Loucy (cell line): ENCODE measurements around the gene PPP3CA.

Source experiments
- H2AFZ ChIP-seq: fragments of 200-600 bp; sonication (generic); 2 replicates; pipeline ENCODE4 v1.6.0; 2016; ENCODE audit warnings: antibody characterized with exemption, mild to moderate bottlenecking, low read length, moderate library complexity
- H3F3A ChIP-seq: fragments of 200-600 bp; 2 replicates; pipeline ENCODE4 v1.6.0; 2016; ENCODE audit warnings: antibody characterized with exemption, low read depth, mild to moderate bottlenecking
- H3K27me3 ChIP-seq: fragments of 200-600 bp; sonication (generic); 2 replicates; pipeline ENCODE4 v1.6.1; 2014; ENCODE audit warnings: low read length, mild to moderate bottlenecking; ENCODE audit not compliant: insufficient read depth, poor library complexity, severe bottlenecking
- H3K36me3 ChIP-seq: fragments of 200-600 bp; sonication (generic); 2 replicates; pipeline ENCODE4 v1.6.1; 2016; ENCODE audit warnings: low read length; ENCODE audit not compliant: insufficient read depth
- H3K4me1 ChIP-seq: fragments of 200-600 bp; sonication (generic); 2 replicates; pipeline ENCODE4 v1.5.1; 2014; ENCODE audit warnings: low read length, mild to moderate bottlenecking; ENCODE audit not compliant: insufficient read depth, poor library complexity, severe bottlenecking
- H3K4me2 ChIP-seq: fragments of 200-600 bp; sonication (generic); 2 replicates; pipeline ENCODE4 v1.6.0; 2014; ENCODE audit warnings: antibody characterized with exemption, low read length, low read depth, mild to moderate bottlenecking; ENCODE audit not compliant: poor library complexity, severe bottlenecking
- H3K4me3 ChIP-seq: fragments of 200-600 bp; sonication (generic); 2 replicates; pipeline ENCODE4 v1.5.1; 2014; ENCODE audit warnings: low read length, mild to moderate bottlenecking, mixed read lengths; ENCODE audit not compliant: poor library complexity, severe bottlenecking
- H3K79me2 ChIP-seq: fragments of 200-600 bp; sonication (generic); 2 replicates; pipeline ENCODE4 v1.6.1; 2014; ENCODE audit warnings: low read length; ENCODE audit not compliant: insufficient read depth
- H3K9ac ChIP-seq: fragments of 200-600 bp; sonication (generic); 2 replicates; pipeline ENCODE4 v1.6.0; 2014; ENCODE audit warnings: mild to moderate bottlenecking, low read depth, low read length, moderate library complexity; ENCODE audit not compliant: poor library complexity, severe bottlenecking
- H3K9me2 ChIP-seq: fragments of 200-600 bp; sonication (generic); replicated peaks from 2 replicates; pipeline ENCODE4 v1.6.1; 2016; ENCODE audit warnings: low read depth, low read length, mixed read lengths
- H3K9me3 ChIP-seq: fragments of 200-600 bp; sonication (generic); 2 replicates; pipeline ENCODE4 v1.6.1; 2014; ENCODE audit warnings: mild to moderate bottlenecking, antibody characterized with exemption, low read length, low read depth; ENCODE audit not compliant: insufficient read depth
- H4K20me1 ChIP-seq: fragments of 200-600 bp; sonication (generic); 2 replicates; pipeline ENCODE4 v1.6.0; 2014; ENCODE audit warnings: antibody characterized with exemption, low read length, mild to moderate bottlenecking; ENCODE audit not compliant: insufficient read depth, poor library complexity, severe bottlenecking
- EZH2phosphoT487 ChIP-seq: fragments of 200-600 bp; IDR thresholded peaks from 2 replicates; pipeline ENCODE4 v1.6.1; 2018; ENCODE audit warnings: antibody characterized with exemption, mild to moderate bottlenecking, moderate library complexity, borderline replicate concordance
- TF ChIP-seq, protein P1 (sequence below): fragments of 200-600 bp; sonication (generic); conservative IDR thresholded peaks from 2 replicates; pipeline ENCODE4 v1.5.1; 2014; ENCODE audit warnings: mild to moderate bottlenecking, antibody characterized with exemption, low read length

The PPP3CA gene

GRCh38 chr4:101294597-101294996, 52.7 kb downstream of the PPP3CA start:
- H3K4me3 ChIP-seq: no peak overlapping the region

GRCh38 chr4:101292901-101293300, 54.4 kb downstream of the PPP3CA start:
- Histone ChIP-seq H3F3A (no peaks in the 10 kb centered on the region), H3K4me1 (no peaks in the 10 kb centered on the region), H3K4me2 (no peak overlapping the region), H3K9ac (no peak overlapping the region), H3K9me3 (no peaks in the 10 kb centered on the region), H3K9me2 (no peaks in the 10 kb centered on the region), H2AFZ (no peak overlapping the region), H3K27me3 (no peaks in the 10 kb centered on the region), H3K36me3 (no peaks in the 10 kb centered on the region), H3K4me3 (no peak overlapping the region), H4K20me1 (peaks cover 4% of the 10 kb centered on the region), H3K79me2 (peaks cover 20% of the 10 kb centered on the region)
- TF ChIP-seq, protein P1, sequence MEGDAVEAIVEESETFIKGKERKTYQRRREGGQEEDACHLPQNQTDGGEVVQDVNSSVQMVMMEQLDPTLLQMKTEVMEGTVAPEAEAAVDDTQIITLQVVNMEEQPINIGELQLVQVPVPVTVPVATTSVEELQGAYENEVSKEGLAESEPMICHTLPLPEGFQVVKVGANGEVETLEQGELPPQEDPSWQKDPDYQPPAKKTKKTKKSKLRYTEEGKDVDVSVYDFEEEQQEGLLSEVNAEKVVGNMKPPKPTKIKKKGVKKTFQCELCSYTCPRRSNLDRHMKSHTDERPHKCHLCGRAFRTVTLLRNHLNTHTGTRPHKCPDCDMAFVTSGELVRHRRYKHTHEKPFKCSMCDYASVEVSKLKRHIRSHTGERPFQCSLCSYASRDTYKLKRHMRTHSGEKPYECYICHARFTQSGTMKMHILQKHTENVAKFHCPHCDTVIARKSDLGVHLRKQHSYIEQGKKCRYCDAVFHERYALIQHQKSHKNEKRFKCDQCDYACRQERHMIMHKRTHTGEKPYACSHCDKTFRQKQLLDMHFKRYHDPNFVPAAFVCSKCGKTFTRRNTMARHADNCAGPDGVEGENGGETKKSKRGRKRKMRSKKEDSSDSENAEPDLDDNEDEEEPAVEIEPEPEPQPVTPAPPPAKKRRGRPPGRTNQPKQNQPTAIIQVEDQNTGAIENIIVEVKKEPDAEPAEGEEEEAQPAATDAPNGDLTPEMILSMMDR: no peak
- TF ChIP-seq EZH2phosphoT487: no peak

More at GRCh38 chr4:101294597-101294996, 52.7 kb downstream of the PPP3CA start:
- H3K9ac ChIP-seq: no peak overlapping the region
- no peaks in the 10 kb centered on the region for H3K27me3 ChIP-seq
- H2AFZ ChIP-seq: no peak overlapping the region
- TF ChIP-seq, protein P1: no peak
- TF ChIP-seq EZH2phosphoT487: no peak
- no peaks in the 10 kb centered on the region for H3F3A ChIP-seq
- H3K4me2 ChIP-seq: no peak overlapping the region
- H3K9me3 ChIP-seq: no peaks in the 10 kb centered on the region
- H3K79me2 ChIP-seq: peaks cover 27% of the 10 kb centered on the region
- H3K9me2 ChIP-seq: no peaks in the 10 kb centered on the region
- H4K20me1 ChIP-seq: peaks cover 4% of the 10 kb centered on the region
- no peaks in the 10 kb centered on the region for H3K36me3 ChIP-seq
- H3K4me1 ChIP-seq: no peaks in the 10 kb centered on the region

GRCh38 chr4:101292214-101292613, 55.1 kb downstream of the PPP3CA start:
- Histone ChIP-seq H4K20me1 (peaks cover 4% of the 10 kb centered on the region), H3K9me3 (no peaks in the 10 kb centered on the region), H3K9ac (no peak overlapping the region), H3K27me3 (no peaks in the 10 kb centered on the region), H3K9me2 (no peaks in the 10 kb centered on the region), H3K36me3 (no peaks in the 10 kb centered on the region), H3K79me2 (peaks cover 13% of the 10 kb centered on the region), H2AFZ (no peak overlapping the region), H3K4me1 (peaks cover 3% of the 10 kb centered on the region), H3K4me3 (no peak overlapping the region), H3K4me2 (no peak overlapping the region), H3F3A (no peaks in the 10 kb centered on the region)
- TF ChIP-seq EZH2phosphoT487: no peak
- TF ChIP-seq, protein P1: no peak
